Myocyte (in vitro differentiated cells): Measurements from ENCODE around the gene KRT32. TPM values are rescaled to one million over a fixed set of nuclear protein-coding genes. Genes with fewer than 3 reads are reported as not detected.

ENCODE experiments used
- DNase-seq: peaks from one replicate; pipeline ENCODE4 v3.0.0-alpha.2; 2012; ENCODE audit warnings: low read depth
- total RNA-seq: library from RNA; depleted of rRNA; stranded (reverse); fragments of >200 nt; gene quantifications from 2 replicates; pipeline ENCODE4 v1.2.3, GENCODE V29; 2014

Gene KRT32
- total RNA-seq, 1 donor from 2014 or later: not detected

- peak; percentile 16 for DNase-seq
Observed at GRCh38 chr17:41492771-41493170, 25.6 kb upstream of the KRT32 start.

GRCh38 chr17:41492351-41492750 lies 25.2 kb upstream of the KRT32 start:
- no peak for DNase-seq

GRCh38 chr17:41491476-41491875 lies 24.3 kb upstream of the KRT32 start:
- no peak for DNase-seq

- no peak for DNase-seq
Observed at GRCh38 chr17:41490000-41490990, 23.1 kb upstream of the KRT32 start.

- no peak for DNase-seq
Observed at GRCh38 chr17:41489531-41489930, 22.3 kb upstream of the KRT32 start, which contains the start of gene KRT36. Gene KRT36, minus strand, starts transcription at chr17:41489910. Its CDS starts 46 bp downstream, at chr17:41489864.

- no peak for DNase-seq
Observed at GRCh38 chr17:41486809-41487530, 19.8 kb upstream of the KRT32 start.

- no peak for DNase-seq
Observed at GRCh38 chr17:41486316-41486715, 19.1 kb upstream of the KRT32 start.

- DNase-seq: no peak
Observed at GRCh38 chr17:41484920-41485904, 18.0 kb upstream of the KRT32 start.

- DNase-seq: no peak
Observed at GRCh38 chr17:41483991-41484826, 17.0 kb upstream of the KRT32 start.

GRCh38 chr17:41483531-41483930 lies 16.3 kb upstream of the KRT32 start:
- DNase-seq: no peak

GRCh38 chr17:41481036-41481435 lies 13.8 kb upstream of the KRT32 start, which contains the start of gene KRT35:
Gene KRT35, minus strand, starts transcription at chr17:41481151. Its CDS starts 54 bp downstream, at chr17:41481097.
- DNase-seq: no peak

GRCh38 chr17:41480581-41480980 lies 13.4 kb upstream of the KRT32 start:
- DNase-seq: no peak

- DNase-seq: no peak
Observed at GRCh38 chr17:41480136-41480535, 12.9 kb upstream of the KRT32 start.

GRCh38 chr17:41478237-41478636 lies 11.1 kb upstream of the KRT32 start:
- DNase-seq: no peak

- DNase-seq: no peak
Observed at GRCh38 chr17:41476866-41477815, 10.0 kb upstream of the KRT32 start.

- no peak for DNase-seq
Observed at GRCh38 chr17:41475421-41475820, 8.2 kb upstream of the KRT32 start.

- DNase-seq: no peak
Observed at GRCh38 chr17:41474863-41475262, 7.7 kb upstream of the KRT32 start.

- no peak for DNase-seq
Observed at GRCh38 chr17:41468346-41468745, 1.2 kb upstream of the KRT32 start.

- DNase-seq: no peak
Observed at GRCh38 chr17:41467561-41467960, 375 bp upstream of the KRT32 start.
